ENCODE data around the gene ASCL4.
A peak's percentile ranks its signal among the peaks of the same experiment; 100 is the strongest.

The ASCL4 gene

DNA sequence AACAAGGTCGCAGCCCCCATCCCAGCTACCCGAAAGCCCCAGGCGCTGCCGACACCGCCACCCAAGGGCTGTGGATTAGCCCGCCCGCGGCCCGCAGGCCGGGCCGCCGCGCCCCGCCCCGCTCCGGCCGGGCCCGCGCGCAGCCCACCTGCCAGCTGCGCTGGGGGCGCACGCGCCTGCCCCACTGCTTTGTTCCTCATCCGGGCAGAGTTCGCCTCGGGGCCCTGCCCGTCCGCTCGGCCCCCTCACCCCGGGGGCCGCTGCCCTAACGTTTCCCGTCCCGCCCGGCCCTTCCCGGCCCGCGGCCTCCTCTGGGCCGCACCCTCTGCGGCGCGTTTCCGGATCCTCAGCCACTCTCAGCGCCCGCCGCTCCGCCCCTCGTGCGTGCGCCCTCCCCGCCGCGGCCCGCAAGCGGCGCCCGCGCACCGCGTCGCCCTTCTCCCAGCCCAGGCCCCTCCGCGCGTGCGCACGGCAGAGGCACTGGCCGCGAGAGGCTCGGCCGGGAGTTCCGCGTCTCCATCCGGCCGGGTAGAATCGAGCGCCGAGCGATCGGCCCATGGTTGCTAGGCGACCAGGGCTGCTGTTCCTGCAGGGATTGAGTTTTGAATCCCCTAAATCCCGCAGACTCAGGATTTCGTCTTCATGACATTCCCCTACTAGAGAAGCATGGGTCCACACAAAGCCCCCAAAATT is 13.5 kb upstream of the ASCL4 start, which contains the start of gene PRDM4:
Gene PRDM4, minus strand, starts transcription at position 329 of the 693 bp plus-strand sequence. CDS start 622 bp downstream, outside the sequence.
- Histone ChIP-seq H3K27ac (ENCODE audit: low read depth, low read length, poor library complexity, severe bottlenecking) (peak within 1 kb of the TSS; percentile 43), H3K27me3 (ENCODE audit: insufficient read depth, low read length) (no peaks in the 10 kb centered on the region), H3K9ac (ENCODE audit: low read length) (peak within 1 kb of the TSS; percentile 90), H3K36me3 (ENCODE audit: insufficient read depth, low read length) (peaks cover 11% of the 10 kb centered on the region; the same call in 1 of the 2 replicates), H2AFZ (ENCODE audit: low read length) (peak within 1 kb of the TSS; percentile 86), H3K4me1 (ENCODE audit: insufficient read depth, low read length, severe bottlenecking) (peaks cover 22% of the 10 kb centered on the region), H3K9me2 (ENCODE audit: low read depth, low read length) (no peaks in the 10 kb centered on the region), H3F3A (ENCODE audit: insufficient read depth, low read length) (no peaks in the 10 kb centered on the region), H3K4me3 (ENCODE audit: low read depth, low read length, poor library complexity, severe bottlenecking) (peak within 1 kb of the TSS; percentile 91), H3K9me3 (ENCODE audit: low read length) (no peaks in the 10 kb centered on the region), H4K20me1 (ENCODE audit: insufficient read depth, low read length) (no peaks in the 10 kb centered on the region), H3K79me2 (ENCODE audit: insufficient read depth, low read length) (peaks cover 23% of the 10 kb centered on the region), H3K4me2 (ENCODE audit: low read length) (peak within 1 kb of the TSS; percentile 97)
- TF ChIP-seq, protein P1, sequence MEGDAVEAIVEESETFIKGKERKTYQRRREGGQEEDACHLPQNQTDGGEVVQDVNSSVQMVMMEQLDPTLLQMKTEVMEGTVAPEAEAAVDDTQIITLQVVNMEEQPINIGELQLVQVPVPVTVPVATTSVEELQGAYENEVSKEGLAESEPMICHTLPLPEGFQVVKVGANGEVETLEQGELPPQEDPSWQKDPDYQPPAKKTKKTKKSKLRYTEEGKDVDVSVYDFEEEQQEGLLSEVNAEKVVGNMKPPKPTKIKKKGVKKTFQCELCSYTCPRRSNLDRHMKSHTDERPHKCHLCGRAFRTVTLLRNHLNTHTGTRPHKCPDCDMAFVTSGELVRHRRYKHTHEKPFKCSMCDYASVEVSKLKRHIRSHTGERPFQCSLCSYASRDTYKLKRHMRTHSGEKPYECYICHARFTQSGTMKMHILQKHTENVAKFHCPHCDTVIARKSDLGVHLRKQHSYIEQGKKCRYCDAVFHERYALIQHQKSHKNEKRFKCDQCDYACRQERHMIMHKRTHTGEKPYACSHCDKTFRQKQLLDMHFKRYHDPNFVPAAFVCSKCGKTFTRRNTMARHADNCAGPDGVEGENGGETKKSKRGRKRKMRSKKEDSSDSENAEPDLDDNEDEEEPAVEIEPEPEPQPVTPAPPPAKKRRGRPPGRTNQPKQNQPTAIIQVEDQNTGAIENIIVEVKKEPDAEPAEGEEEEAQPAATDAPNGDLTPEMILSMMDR (IDR thresholded peaks at IDR 0.05; ENCODE audit: low read length), result no peak
- no peak for TF ChIP-seq EZH2 (IDR thresholded peaks at IDR 0.05; ENCODE audit: borderline replicate concordance, low read length)

DNA sequence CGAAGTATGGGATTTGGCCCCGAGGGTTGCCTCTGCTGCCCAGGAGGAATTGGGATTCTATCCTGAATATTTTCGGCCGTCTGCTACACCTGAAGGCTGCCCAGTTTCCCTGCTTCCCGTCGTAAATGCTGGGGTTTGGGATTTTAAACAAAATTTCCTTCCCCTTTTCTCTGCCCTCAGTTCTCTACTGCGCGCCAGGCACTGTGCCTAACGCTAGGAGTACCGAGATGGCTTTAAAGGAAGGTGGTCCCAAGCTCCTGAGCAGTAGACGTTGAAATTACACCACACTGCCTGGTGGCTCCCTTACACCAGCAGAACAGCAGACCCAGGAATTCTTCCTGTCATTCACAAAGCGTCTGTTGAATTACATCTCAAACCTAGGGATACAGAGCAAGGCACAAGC is 13.0 kb upstream of the ASCL4 start:
- peaks cover 6% of the 10 kb centered on the region; the same call in 1 of the 2 replicates for H3K36me3 ChIP-seq (ENCODE audit: insufficient read depth, low read length)
- H3K9me3 ChIP-seq (ENCODE audit: low read length), result no peaks in the 10 kb centered on the region
- TF ChIP-seq, protein P1 (IDR thresholded peaks at IDR 0.05; ENCODE audit: low read length), result no peak
- no peak for TF ChIP-seq EZH2 (IDR thresholded peaks at IDR 0.05; ENCODE audit: borderline replicate concordance, low read length)
- peaks cover 23% of the 10 kb centered on the region for H3K79me2 ChIP-seq (ENCODE audit: insufficient read depth, low read length)
- H3K9me2 ChIP-seq (ENCODE audit: low read depth, low read length), result no peaks in the 10 kb centered on the region
- H3K27ac ChIP-seq (ENCODE audit: low read depth, low read length, poor library complexity, severe bottlenecking), result no peak overlapping the region
- H2AFZ ChIP-seq (ENCODE audit: low read length), result peak overlapping the region; percentile 86
- H3K9ac ChIP-seq (ENCODE audit: low read length), result peak overlapping the region; percentile 61
- no peaks in the 10 kb centered on the region for H4K20me1 ChIP-seq (ENCODE audit: insufficient read depth, low read length)
- peak overlapping the region; percentile 91 for H3K4me3 ChIP-seq (ENCODE audit: low read depth, low read length, poor library complexity, severe bottlenecking)
- peaks cover 22% of the 10 kb centered on the region for H3K4me1 ChIP-seq (ENCODE audit: insufficient read depth, low read length, severe bottlenecking)
- H3F3A ChIP-seq (ENCODE audit: insufficient read depth, low read length), result no peaks in the 10 kb centered on the region
- H3K4me2 ChIP-seq (ENCODE audit: low read length), result peak overlapping the region; percentile 77
- no peaks in the 10 kb centered on the region for H3K27me3 ChIP-seq (ENCODE audit: insufficient read depth, low read length)

GRCh38 chr12:107762874-107763273 is 11.6 kb upstream of the ASCL4 start:
- no peak overlapping the region for H3K27ac ChIP-seq (ENCODE audit: low read depth, low read length, poor library complexity, severe bottlenecking)
- H3K36me3 ChIP-seq (ENCODE audit: insufficient read depth, low read length), result no peaks in the 10 kb centered on the region
- no peaks in the 10 kb centered on the region for H3F3A ChIP-seq (ENCODE audit: insufficient read depth, low read length)
- peaks cover 23% of the 10 kb centered on the region for H3K79me2 ChIP-seq (ENCODE audit: insufficient read depth, low read length)
- TF ChIP-seq, protein P1 (IDR thresholded peaks at IDR 0.05; ENCODE audit: low read length), result no peak
- no peak for TF ChIP-seq EZH2 (IDR thresholded peaks at IDR 0.05; ENCODE audit: borderline replicate concordance, low read length)
- no peaks in the 10 kb centered on the region for H3K27me3 ChIP-seq (ENCODE audit: insufficient read depth, low read length)
- no peak overlapping the region for H2AFZ ChIP-seq (ENCODE audit: low read length)
- no peaks in the 10 kb centered on the region for H3K9me3 ChIP-seq (ENCODE audit: low read length)
- H3K4me2 ChIP-seq (ENCODE audit: low read length), result no peak overlapping the region
- no peak overlapping the region for H3K9ac ChIP-seq (ENCODE audit: low read length)
- H3K4me1 ChIP-seq (ENCODE audit: insufficient read depth, low read length, severe bottlenecking), result peaks cover 22% of the 10 kb centered on the region
- H4K20me1 ChIP-seq (ENCODE audit: insufficient read depth, low read length), result no peaks in the 10 kb centered on the region
- no peaks in the 10 kb centered on the region for H3K9me2 ChIP-seq (ENCODE audit: low read depth, low read length)
- H3K4me3 ChIP-seq (ENCODE audit: low read depth, low read length, poor library complexity, severe bottlenecking), result no peak overlapping the region
